Central memory CD4-positive, alpha-beta T cell (primary cell): ENCODE data around the gene LILRA6.
A peak's percentile ranks its signal among the peaks of the same experiment; 100 is the strongest.
"Not testable (repeated sequence)": the region's sequence is repeated elsewhere in the genome, so short reads cannot be mapped to it uniquely, and the experiment has no call there.

Source experiments
- DNase-seq: peaks from one replicate; pipeline ENCODE4 v3.0.0; 2022

The LILRA6 gene

GRCh38 chr19:54206030-54206830 is 36.4 kb downstream of the LILRA6 start:
- no peak for DNase-seq

- no peak for DNase-seq
These were observed 37.7 kb downstream of the LILRA6 start for GRCh38 chr19:54204767-54205468.

- no peak for DNase-seq
These were observed 39.4 kb downstream of the LILRA6 start for GRCh38 chr19:54203151-54203611.

- DNase-seq = no peak
These were observed 40.6 kb downstream of the LILRA6 start for GRCh38 chr19:54201980-54202379.

GRCh38 chr19:54201172-54201701 is 41.4 kb downstream of the LILRA6 start:
- no peak for DNase-seq

GRCh38 chr19:54199401-54199800 is 43.2 kb downstream of the LILRA6 start:
- DNase-seq = no peak

- no peak for DNase-seq
These were observed 45.5 kb downstream of the LILRA6 start for GRCh38 chr19:54197121-54197520.

- DNase-seq = no peak
These were observed 46.1 kb downstream of the LILRA6 start for GRCh38 chr19:54196536-54196935.

GRCh38 chr19:54194463-54194862 is 48.1 kb downstream of the LILRA6 start:
- not testable (repeated sequence) for DNase-seq

- DNase-seq = no peak
These were observed 49.6 kb downstream of the LILRA6 start for GRCh38 chr19:54193011-54193410.

- DNase-seq = no peak
These were observed 50.7 kb downstream of the LILRA6 start for GRCh38 chr19:54191811-54192453.

- DNase-seq = no peak
These were observed 51.4 kb downstream of the LILRA6 start, which contains the start of gene TSEN34 for GRCh38 chr19:54191011-54191810. TSS of gene TSEN34 (plus strand) at chr19:54191308. CDS start at chr19:54191365, 57 bp downstream.

GRCh38 chr19:54190503-54191010 is 52.0 kb downstream of the LILRA6 start:
- peak; percentile 100 for DNase-seq

GRCh38 chr19:54189735-54190502 is 52.7 kb downstream of the LILRA6 start:
- peak; percentile 100 for DNase-seq

GRCh38 chr19:54189145-54189734 is 53.4 kb downstream of the LILRA6 start, which contains the start of gene MBOAT7:
TSS of gene MBOAT7 (minus strand) at chr19:54189580. CDS start at chr19:54188508, 1,072 bp downstream.
- no peak for DNase-seq

- no peak for DNase-seq
These were observed 54.2 kb downstream of the LILRA6 start for GRCh38 chr19:54188215-54188871.

- no peak for DNase-seq
These were observed 55.6 kb downstream of the LILRA6 start for GRCh38 chr19:54186934-54187381.
